ENCODE measurements around the gene USP4. TPM values are rescaled to one million over a fixed set of nuclear protein-coding genes. Genes with fewer than 3 reads are reported as not detected.
A peak's percentile ranks its signal among the peaks of the same experiment; 100 is the strongest.

USP4 gene
- total RNA-seq, 5 donors from 2014 or later (not counting 1 experiment from before 2014, with no cell fraction given), result 101 to 107 (median 103) TPM

- H3K36me3 Mint-ChIP-seq, result no peaks in the 10 kb centered on the region
- 91% methylated on average over 4 of the region's 6 CpGs for WGBS (ENCODE audit: insufficient coverage)
- no peaks in the 10 kb centered on the region for H3K9me3 ChIP-seq
- no peak overlapping the region for H3K27ac ChIP-seq (ENCODE audit: low read length)
- DNase-seq, result no peak
- H3K9me3 Mint-ChIP-seq, result no peaks in the 10 kb centered on the region
- ATAC-seq (replicated peaks in 1 of 4), result no peak
- H3K4me1 Mint-ChIP-seq, result peaks cover 16 to 23% (median 17%) of the 10 kb centered on the region in 3 donors
- no peak overlapping the region for H3K4me3 Mint-ChIP-seq
- no peaks in the 10 kb centered on the region for H3K36me3 ChIP-seq (ENCODE audit: control insufficient read depth in 2 of 2, extremely low read depth in 1 of 2, insufficient read depth in 1 of 2, low read length in 1 of 2)
- no peaks in the 10 kb centered on the region for H3K27me3 Mint-ChIP-seq
- peaks cover 7 to 20% of the 10 kb centered on the region in 2 experiments for H3K4me1 ChIP-seq (ENCODE audit: control insufficient read depth in 1 of 2, extremely low read depth in 1 of 2, insufficient read depth in 2 of 2, low read length in 2 of 2)
- H3K27me3 ChIP-seq (replicated peaks in 1 of 2; ENCODE audit: control insufficient read depth in 2 of 2, extremely low read depth in 1 of 2, insufficient read depth in 2 of 2, low read length in 1 of 2), result no peaks in the 10 kb centered on the region
- no peak overlapping the region for H3K27ac Mint-ChIP-seq
- ChIA-PET CTCF (no interaction called here), POLR2A (no interaction called here)
- no peak overlapping the region for H3K4me3 ChIP-seq (ENCODE audit: control insufficient read depth in 1 of 2, extremely low read depth in 1 of 2, low read length in 1 of 2)
Observed at GRCh38 chr3:49346797-49347251, 7.0 kb upstream of the USP4 start.

- H3K9me3 ChIP-seq, result no peaks in the 10 kb centered on the region
- ChIA-PET POLR2A (interaction anchor here in 1 of 2 donors (0.9 kb wide), 1 partner anchor 111 kb away, joined by 3 read pairs; no protein-coding TSS in a partner anchor), CTCF (interaction anchor here in 1 of 2 donors (0.6 kb wide), 1 partner anchor 106 kb away, joined by 3 read pairs; no protein-coding TSS in a partner anchor)
- Mint-ChIP-seq H3K4me1 (peaks cover 33 to 45% (median 42%) of the 10 kb centered on the region in 3 donors), H3K9me3 (no peaks in the 10 kb centered on the region), H3K4me3 (no peak overlapping the region), H3K36me3 (peaks cover 2% of the 10 kb centered on the region), H3K27ac (peak overlapping the region; percentile 95 to 97), H3K27me3 (no peaks in the 10 kb centered on the region)
- H3K4me3 ChIP-seq (ENCODE audit: control insufficient read depth in 1 of 2, extremely low read depth in 1 of 2, low read length in 1 of 2), result no peak overlapping the region
- ATAC-seq (replicated peaks in 1 of 4) (no peak), DNase-seq (no peak)
- 100% methylated on average over 2 of the region's 3 CpGs for WGBS (ENCODE audit: insufficient coverage)
- H3K27ac ChIP-seq (ENCODE audit: low read length), result no peak overlapping the region
- peaks cover 25 to 52% of the 10 kb centered on the region in 2 experiments for H3K4me1 ChIP-seq (ENCODE audit: control insufficient read depth in 1 of 2, extremely low read depth in 1 of 2, insufficient read depth in 2 of 2, low read length in 2 of 2)
- H3K27me3 ChIP-seq (replicated peaks in 1 of 2; ENCODE audit: control insufficient read depth in 2 of 2, extremely low read depth in 1 of 2, insufficient read depth in 2 of 2, low read length in 1 of 2), result no peaks in the 10 kb centered on the region
- no peaks in the 10 kb centered on the region for H3K36me3 ChIP-seq (ENCODE audit: control insufficient read depth in 2 of 2, extremely low read depth in 1 of 2, insufficient read depth in 1 of 2, low read length in 1 of 2)
Observed at GRCh38 chr3:49343163-49343562, 3.3 kb upstream of the USP4 start.

GRCh38 chr3:49341996-49342395 lies 2.1 kb upstream of the USP4 start:
- ATAC-seq (replicated peaks in 1 of 4) (no peak), DNase-seq (no peak)
- Histone ChIP-seq H3K36me3 (ENCODE audit: control insufficient read depth in 2 of 2, extremely low read depth in 1 of 2, insufficient read depth in 1 of 2, low read length in 1 of 2) (peaks cover 0 to 3% of the 10 kb centered on the region in 2 donors), H3K4me3 (ENCODE audit: control insufficient read depth in 1 of 2, extremely low read depth in 1 of 2, low read length in 1 of 2) (no peak overlapping the region), H3K27me3 (replicated peaks in 1 of 2; ENCODE audit: control insufficient read depth in 2 of 2, extremely low read depth in 1 of 2, insufficient read depth in 2 of 2, low read length in 1 of 2) (no peaks in the 10 kb centered on the region), H3K9me3 (no peaks in the 10 kb centered on the region), H3K4me1 (ENCODE audit: control insufficient read depth in 1 of 2, extremely low read depth in 1 of 2, insufficient read depth in 2 of 2, low read length in 2 of 2) (peaks cover 26 to 61% of the 10 kb centered on the region in 2 experiments), H3K27ac (ENCODE audit: low read length) (peak overlapping the region; percentile 96)
- H3K36me3 Mint-ChIP-seq, result peaks cover 4% of the 10 kb centered on the region
- no peaks in the 10 kb centered on the region for H3K9me3 Mint-ChIP-seq
- CTCF ChIA-PET, result interaction anchor here in 1 of 2 donors (0.5 to 0.9 kb wide), 2 partner anchors 87 to 107 kb away, joined by 3 read pairs; partner anchors contain the start of gene NICN1
- peak overlapping the region in 1 of 3 donors; percentile 33 for H3K4me3 Mint-ChIP-seq
- no peaks in the 10 kb centered on the region for H3K27me3 Mint-ChIP-seq
- POLR2A ChIA-PET, result interaction anchor here in 1 of 2 donors (0.6 kb wide), 1 partner anchor 10 kb away, joined by 3 read pairs; no protein-coding TSS in a partner anchor
- WGBS (ENCODE audit: insufficient coverage), result 90% methylated on average over 2 of the region's 6 CpGs
- H3K27ac Mint-ChIP-seq, result peak overlapping the region; percentile 95 to 97
- peaks cover 36 to 48% (median 47%) of the 10 kb centered on the region in 3 donors for H3K4me1 Mint-ChIP-seq

- Histone ChIP-seq H3K27ac (ENCODE audit: low read length) (peak overlapping the region; percentile 92), H3K27me3 (replicated peaks in 1 of 2; ENCODE audit: control insufficient read depth in 2 of 2, extremely low read depth in 1 of 2, insufficient read depth in 2 of 2, low read length in 1 of 2) (no peaks in the 10 kb centered on the region), H3K4me1 (ENCODE audit: control insufficient read depth in 1 of 2, extremely low read depth in 1 of 2, insufficient read depth in 2 of 2, low read length in 2 of 2) (peaks cover 24 to 57% of the 10 kb centered on the region in 2 experiments), H3K4me3 (ENCODE audit: control insufficient read depth in 1 of 2, extremely low read depth in 1 of 2, low read length in 1 of 2) (peak overlapping the region; percentile 79 to 98), H3K36me3 (ENCODE audit: control insufficient read depth in 2 of 2, extremely low read depth in 1 of 2, insufficient read depth in 1 of 2, low read length in 1 of 2) (peaks cover 0 to 19% of the 10 kb centered on the region in 2 donors), H3K9me3 (no peaks in the 10 kb centered on the region)
- ChIA-PET POLR2A (interaction anchor here (0.6 to 1.5 kb wide), 10 partner anchors 9 to 131 kb away, joined by 3 to 10 read pairs (median 4); partner anchors contain the start of genes RHOA (in 1 of the 2) and TCTA (in 1 of the 2)), CTCF (interaction anchor here (0.6 to 2.9 kb wide), 17 partner anchors 12 to 593 kb away, joined by 3 to 58 read pairs (median 7); partner anchors contain the start of genes DAG1 (in 1 of the 2), GPX1 (in 1 of the 2), NICN1 (in 1 of the 2) and QRICH1 (in 1 of the 2))
- peak; percentile 0 to 1 (median 0) for ATAC-seq (replicated peaks in 1 of 4)
- Mint-ChIP-seq H3K36me3 (peaks cover 15% of the 10 kb centered on the region), H3K27ac (peak overlapping the region; percentile 97 to 100), H3K4me3 (peak overlapping the region; percentile 92 to 97 (median 95)), H3K9me3 (no peaks in the 10 kb centered on the region), H3K4me1 (peaks cover 42 to 51% (median 48%) of the 10 kb centered on the region in 3 donors), H3K27me3 (no peaks in the 10 kb centered on the region)
- 0% methylated on average over 17 of the region's 17 CpGs for WGBS (ENCODE audit: insufficient coverage)
- peak in 6 of 35 experiments; percentile 3 to 24 (median 12) for DNase-seq
Observed at GRCh38 chr3:49339581-49339940, 292 bp downstream of the USP4 start.

- Histone ChIP-seq H3K27me3 (replicated peaks in 1 of 2; ENCODE audit: control insufficient read depth in 2 of 2, extremely low read depth in 1 of 2, insufficient read depth in 2 of 2, low read length in 1 of 2) (no peaks in the 10 kb centered on the region), H3K4me3 (ENCODE audit: control insufficient read depth in 1 of 2, extremely low read depth in 1 of 2, low read length in 1 of 2) (no peak overlapping the region), H3K9me3 (no peaks in the 10 kb centered on the region), H3K36me3 (ENCODE audit: control insufficient read depth in 2 of 2, extremely low read depth in 1 of 2, insufficient read depth in 1 of 2, low read length in 1 of 2) (peaks cover 8 to 55% of the 10 kb centered on the region in 2 donors), H3K27ac (ENCODE audit: low read length) (no peak overlapping the region), H3K4me1 (ENCODE audit: control insufficient read depth in 1 of 2, extremely low read depth in 1 of 2, insufficient read depth in 2 of 2, low read length in 2 of 2) (peaks cover 12 to 37% of the 10 kb centered on the region in 2 experiments)
- peak overlapping the region; percentile 92 to 93 for H3K27ac Mint-ChIP-seq
- ATAC-seq (replicated peaks in 1 of 4) (no peak), DNase-seq (no peak)
- peaks cover 35 to 54% (median 48%) of the 10 kb centered on the region in 3 donors for H3K4me1 Mint-ChIP-seq
- H3K9me3 Mint-ChIP-seq, result no peaks in the 10 kb centered on the region
- WGBS (ENCODE audit: insufficient coverage), result no CpG with 5 or more reads among the region's 5 CpGs
- ChIA-PET CTCF (no interaction called here), POLR2A (interaction anchor here in 1 of 2 donors (0.6 kb wide), 1 partner anchor 617 kb away, joined by 5 read pairs; the partner anchor contains the start of gene IP6K2)
- H3K36me3 Mint-ChIP-seq, result peaks cover 31% of the 10 kb centered on the region
- H3K27me3 Mint-ChIP-seq, result no peaks in the 10 kb centered on the region
- H3K4me3 Mint-ChIP-seq, result no peak overlapping the region
Observed at GRCh38 chr3:49333916-49334633, 5.8 kb downstream of the USP4 start.

GRCh38 chr3:49333091-49333490 lies 6.8 kb downstream of the USP4 start:
- ChIA-PET CTCF (interaction anchor here (0.5 to 1.1 kb wide), 9 partner anchors 12 to 1061 kb away, joined by 3 to 8 read pairs (median 4); no protein-coding TSS in a partner anchor), POLR2A (interaction anchor here (0.5 to 0.7 kb wide), 7 partner anchors 12 to 665 kb away, joined by 3 to 12 read pairs (median 4); partner anchors contain the start of gene IP6K2 (in 1 of the 2))
- H3K36me3 ChIP-seq (ENCODE audit: control insufficient read depth in 2 of 2, extremely low read depth in 1 of 2, insufficient read depth in 1 of 2, low read length in 1 of 2), result peaks cover 12 to 59% of the 10 kb centered on the region in 2 donors
- H3K36me3 Mint-ChIP-seq, result peaks cover 33% of the 10 kb centered on the region
- WGBS (ENCODE audit: insufficient coverage), result 17% methylated on average over 1 of the region's 3 CpGs
- peak overlapping the region; percentile 59 for H3K27ac ChIP-seq (ENCODE audit: low read length)
- ATAC-seq (replicated peaks in 1 of 4), result peak; percentile 51 to 90 (median 60)
- H3K9me3 Mint-ChIP-seq, result no peaks in the 10 kb centered on the region
- no peak overlapping the region for H3K4me3 Mint-ChIP-seq
- no peaks in the 10 kb centered on the region for H3K27me3 ChIP-seq (replicated peaks in 1 of 2; ENCODE audit: control insufficient read depth in 2 of 2, extremely low read depth in 1 of 2, insufficient read depth in 2 of 2, low read length in 1 of 2)
- H3K4me1 ChIP-seq (ENCODE audit: control insufficient read depth in 1 of 2, extremely low read depth in 1 of 2, insufficient read depth in 2 of 2, low read length in 2 of 2), result peaks cover 8 to 28% of the 10 kb centered on the region in 2 experiments
- no peak overlapping the region for H3K4me3 ChIP-seq (ENCODE audit: control insufficient read depth in 1 of 2, extremely low read depth in 1 of 2, low read length in 1 of 2)
- peaks cover 25 to 46% (median 41%) of the 10 kb centered on the region in 3 donors for H3K4me1 Mint-ChIP-seq
- H3K9me3 ChIP-seq, result no peaks in the 10 kb centered on the region
- peak in 26 of 35 experiments; percentile 6 to 54 (median 16) for DNase-seq
- H3K27me3 Mint-ChIP-seq, result no peaks in the 10 kb centered on the region
- peak overlapping the region; percentile 92 to 93 for H3K27ac Mint-ChIP-seq
